HepG2 (cell line): ENCODE data around the gene PLXNC1. TPM values are rescaled to one million over a fixed set of nuclear protein-coding genes. Genes with fewer than 3 reads are reported as not detected.

Experiments
- ATAC-seq: fragments of 200-7000 bp; cut with Tn5 transposase; 3 replicates; pipeline ENCODE4 v1.9.1; 2020; ENCODE audit warnings: mild to moderate bottlenecking, moderate library complexity
- BruUV-seq: library from RNA; stranded (reverse); fragments of 400-500 nt; replicated peaks from 2 replicates; lab custom pipeline; 2021; lab: Mats Ljungman, UMichigan
- CTCF ChIA-PET: fragments of 300-600 bp; formaldehyde crosslinking; extraction: SDS; loops from one replicate; lab custom pipeline; 2021; ENCODE audit warnings: low total read pairs, inconsistent platforms, low intra/inter-chr PET ratio; lab: Yijun Ruan, JAX
- POLR2A ChIA-PET: fragments of 350-600 bp; sonication (Branson Sonifier 250); formaldehyde crosslinking; loops from one replicate; lab custom pipeline; 2020; ENCODE audit warnings: antibody characterized with exemption, inconsistent platforms; lab: Yijun Ruan, JAX
- DNase-seq: peaks from one replicate; pipeline ENCODE4 v3.0.0-alpha.2; 2015; ENCODE audit warnings: low spot score
- FAIRE-seq: peaks from 3 replicates; lab custom pipeline; 2011; peaks lifted over from hg19 to GRCh38; lab: Jason Lieb, UNC
- H2AFZ ChIP-seq: one replicate; pipeline ENCODE4 v1.6.1; 2011; ENCODE audit warnings: low read length, inconsistent platforms
- H3K27ac ChIP-seq: fragments of 300-600 bp; 3 replicates; pipeline ENCODE4 v1.8.0; 2011; ENCODE audit warnings: mixed run types, mild to moderate bottlenecking, mixed read lengths, low read length, inconsistent platforms; ENCODE audit not compliant: insufficient read depth; ENCODE audit errors: extremely low read length
- H3K27me3 ChIP-seq, 2 experiments: fragments of 200-600 bp in 1 of 2; 2 replicates in 1 of 2; 3 replicates in 1 of 2; pipeline versions ENCODE4 v1.6.0 to v1.8.0; 2011; ENCODE audit warnings: low read length in 2 of 2, mild to moderate bottlenecking in 2 of 2, moderate library complexity in 2 of 2, inconsistent platforms in 1 of 2; ENCODE audit not compliant: insufficient read depth in 2 of 2, control insufficient read depth in 1 of 2
- H3K36me3 ChIP-seq, 2 experiments: fragments of 200-600 bp in 1 of 2; replicated peaks in 1 of 2; 2 replicates in 1 of 2; 3 replicates in 1 of 2; pipeline versions ENCODE4 v1.5.1 to v1.8.0; 2011; ENCODE audit warnings: low read length in 2 of 2, inconsistent platforms in 1 of 2; ENCODE audit not compliant: insufficient read depth in 2 of 2, control insufficient read depth in 1 of 2
- H3K4me1 ChIP-seq: 2 replicates; pipeline ENCODE4 v1.5.1; 2012; ENCODE audit warnings: low read length, inconsistent platforms; ENCODE audit not compliant: insufficient read depth
- H3K4me2 ChIP-seq: 2 replicates; pipeline ENCODE4 v1.6.0; 2011; ENCODE audit warnings: low read depth, low read length, inconsistent platforms
- H3K4me3 ChIP-seq, 3 experiments: fragments of 200-600 bp in 1 of 3; sonication (generic), shearing (Covaris generic) in 1 of 3; replicated peaks in 1 of 3; 2 replicates each; pipeline ENCODE4 v1.5.1; 2011 to 2016; ENCODE audit warnings: low read length in 3 of 3, inconsistent platforms in 2 of 3, low read depth in 2 of 3, mild to moderate bottlenecking in 2 of 3, control low read depth in 1 of 3, mixed read lengths in 1 of 3; ENCODE audit not compliant: insufficient read depth in 1 of 3
- H3K79me2 ChIP-seq: one replicate; pipeline ENCODE4 v1.6.1; 2011; ENCODE audit warnings: low read length, inconsistent platforms; ENCODE audit not compliant: insufficient read depth
- H3K9ac ChIP-seq: 2 replicates; pipeline ENCODE4 v1.6.0; 2011; ENCODE audit warnings: mild to moderate bottlenecking, low read depth, low read length, inconsistent platforms; ENCODE audit not compliant: insufficient read depth
- H3K9me3 ChIP-seq: 2 replicates; pipeline ENCODE4 v1.5.1; 2012; ENCODE audit warnings: mild to moderate bottlenecking, low read length
- H4K20me1 ChIP-seq: 2 replicates; pipeline ENCODE4 v1.6.0; 2011; ENCODE audit warnings: inconsistent platforms, mild to moderate bottlenecking, low read length, moderate library complexity; ENCODE audit not compliant: insufficient read depth
- ZBTB44 ChIP-seq: sonication (generic); formaldehyde crosslinking; IDR thresholded peaks from 2 replicates; pipeline ENCODE4 v1.4.0; 2020; ENCODE audit warnings: missing genetic modification reagents
- ZC3H13 ChIP-seq: sonication (generic); formaldehyde crosslinking; IDR thresholded peaks from 2 replicates; pipeline ENCODE4 v1.8.1; 2023; ENCODE audit warnings: mild to moderate bottlenecking, missing genetic modification reagents, moderate library complexity
- ZKSCAN8 ChIP-seq: IDR thresholded peaks from 2 replicates; pipeline ENCODE4 v1.6.1; 2016; ENCODE audit warnings: borderline replicate concordance, missing genetic modification reagents, missing compliant biosample characterization
- ZNF362 ChIP-seq: sonication (generic); formaldehyde crosslinking; IDR thresholded peaks from 2 replicates; pipeline ENCODE4 v1.4.0; 2020; ENCODE audit warnings: missing genetic modification reagents, mild to moderate bottlenecking, borderline replicate concordance
- ZNF724P ChIP-seq: sonication (generic); formaldehyde crosslinking; IDR thresholded peaks from 2 replicates; pipeline ENCODE4 v1.8.0; 2022; ENCODE audit warnings: missing genetic modification reagents, borderline replicate concordance
- ZNF776 ChIP-seq: sonication (generic); formaldehyde crosslinking; IDR thresholded peaks from 2 replicates; pipeline ENCODE4 v1.4.0; 2020; ENCODE audit warnings: mild to moderate bottlenecking, missing genetic modification reagents
- WGBS: methylation state at CpG from one replicate; pipeline ENCODE4 v1.1.6; 2017; ENCODE audit warnings: low lambda C conversion rate; 5-methylcytosine and 5-hydroxymethylcytosine counted together
- in situ Hi-C: cut with HindIII; loops from 2 replicates; pipeline ENCODE4 v1.10.0; 2017; ENCODE audit warnings: low pct_unique_long_range_greater_than_20kb; ENCODE audit not compliant: extremely low pct_ligation_motif_present
- intact Hi-C: fragments of 100-400 bp; cut with micrococcal nuclease; formaldehyde crosslinking; loops from one replicate; pipeline ENCODE4 v1.10.0; 2022; ENCODE audit not compliant: unreplicated experiment
- polyA plus RNA-seq, 8 experiments: library from polyadenylated mRNA; depleted of rRNA in 3 of 8; stranded (reverse) in 7 of 8; unstranded in 1 of 8; fragments of >200 nt; fragmentation: Illumina TruSeq in 4 of 8; extraction: Trizol in 4 of 8; gene quantifications; 2 replicates each; pipeline versions ENCODE4 v1.2.1 to v1.2.3, GENCODE V29; 2011 to 2016; ENCODE audit warnings: low read depth in 4 of 8, missing spikeins in 1 of 8, mixed read lengths in 1 of 8; ENCODE audit not compliant: insufficient read depth in 1 of 8
- total RNA-seq, 5 experiments: library from RNA; depleted of rRNA; stranded (reverse); fragments of >200 nt; fragmentation: Illumina TruSeq; extraction: Trizol; gene quantifications; 2 replicates each; pipeline ENCODE4 v1.2.3, GENCODE V29; 2016; ENCODE audit warnings: low read depth in 1 of 5

The PLXNC1 gene
- total and polyA plus RNA-seq, 2 of the 13 experiments (the other 11 are each of a cell fraction or from before 2014, with no cell fraction given) = 6.6 to 11.2 TPM

- Histone ChIP-seq H3K4me2 (no peak overlapping the region), H3K27ac (no peak overlapping the region), H3K9ac (no peak overlapping the region), H3K9me3 (no peaks in the 10 kb centered on the region), H3K79me2 (peaks cover 8% of the 10 kb centered on the region), H2AFZ (no peak overlapping the region), H3K4me1 (peaks cover 31% of the 10 kb centered on the region), H3K27me3 (no peaks in the 10 kb centered on the region), H3K36me3 (peaks cover 0 to 4% of the 10 kb centered on the region in 2 experiments; a peak in 3 of 5 replicates), H3K4me3 (no peak overlapping the region), H4K20me1 (no peaks in the 10 kb centered on the region)
- BruUV-seq = no TSS peak
- in situ Hi-C loops (no loop called here), intact Hi-C loops (no loop called here)
- POLR2A ChIA-PET = interaction anchor here (1.0 to 3.8 kb wide), 2 partner anchors 14 to 17 kb away, joined by 3 to 13 read pairs; no protein-coding TSS in a partner anchor
- 97% methylated on average over 8 of the region's 8 CpGs for WGBS
- no peak for DNase-seq
- FAIRE-seq = no peak
- ATAC-seq = no peak
- CTCF ChIA-PET = no interaction called here
- peak; percentile 56; the same call in 1 of the 2 replicates for TF ChIP-seq ZKSCAN8 (CRISPR knock-in tag)
- TF ChIP-seq ZBTB44 (CRISPR knock-in tag) = no peak
Observed at GRCh38 chr12:94167071-94167755, 18.8 kb downstream of the PLXNC1 start.

GRCh38 chr12:94167756-94168416 is 19.5 kb downstream of the PLXNC1 start:
- in situ Hi-C loops = no loop called here
- POLR2A ChIA-PET = interaction anchor here (1.0 to 3.8 kb wide), 2 partner anchors 15 to 16 kb away, joined by 3 to 13 read pairs; no protein-coding TSS in a partner anchor
- H3K9ac ChIP-seq = no peak overlapping the region
- H3K4me3 ChIP-seq = no peak overlapping the region
- DNase-seq (no peak), FAIRE-seq (no peak)
- H3K4me2 ChIP-seq = no peak overlapping the region
- H3K27me3 ChIP-seq = no peaks in the 10 kb centered on the region
- H3K4me1 ChIP-seq = peaks cover 38% of the 10 kb centered on the region
- H3K27ac ChIP-seq = no peak overlapping the region
- TF ChIP-seq ZNF362 (CRISPR knock-in tag) = no peak
- TF ChIP-seq ZNF776 (CRISPR knock-in tag) = no peak
- TF ChIP-seq ZNF724P (CRISPR knock-in tag) = no peak
- TF ChIP-seq ZC3H13 (CRISPR knock-in tag) = no peak
- TF ChIP-seq, all 625 proteins: peak for 0
- 91% methylated on average over 9 of the region's 9 CpGs for WGBS
- H3K79me2 ChIP-seq = peaks cover 8% of the 10 kb centered on the region
- intact Hi-C loops = no loop called here
- BruUV-seq = no TSS peak
- ATAC-seq = no peak
- no peak overlapping the region for H2AFZ ChIP-seq
- CTCF ChIA-PET = no interaction called here
- no peaks in the 10 kb centered on the region for H4K20me1 ChIP-seq
- no peaks in the 10 kb centered on the region for H3K9me3 ChIP-seq
- H3K36me3 ChIP-seq = peaks cover 0 to 4% of the 10 kb centered on the region in 2 experiments; a peak in 3 of 5 replicates
